Inflammatory macrophage treated with lipopolysaccharide for 1 hour (primary cell): Measurements from ENCODE around the gene DNAH10.

Experiments
- DNase-seq, 2 donors: peaks; one replicate each; pipeline ENCODE4 v3.0.0-alpha.2; 2020 to 2022

The DNAH10 gene

GRCh38 chr12:123889848-123890535 is 127.9 kb downstream of the DNAH10 start:
- no peak for DNase-seq

GRCh38 chr12:123890536-123890902 is 128.4 kb downstream of the DNAH10 start:
- DNase-seq, result no peak

GRCh38 chr12:123891011-123891410 is 128.9 kb downstream of the DNAH10 start:
- DNase-seq, result no peak

- DNase-seq, result peak in 1 of 2 donors; percentile 7
These were observed 129.5 kb downstream of the DNAH10 start for GRCh38 chr12:123891516-123892179.

GRCh38 chr12:123892180-123892559 is 130.1 kb downstream of the DNAH10 start:
- no peak for DNase-seq

- DNase-seq, result no peak
These were observed 130.8 kb downstream of the DNAH10 start for GRCh38 chr12:123892853-123893252.

GRCh38 chr12:123893276-123893675 is 131.2 kb downstream of the DNAH10 start:
- DNase-seq, result no peak

- no peak for DNase-seq
These were observed 132.8 kb downstream of the DNAH10 start for GRCh38 chr12:123894823-123895345.

- DNase-seq, result no peak
These were observed 133.3 kb downstream of the DNAH10 start for GRCh38 chr12:123895451-123895850.

- no peak for DNase-seq
These were observed 134.7 kb downstream of the DNAH10 start for GRCh38 chr12:123896767-123897166.

GRCh38 chr12:123897221-123897620 is 135.1 kb downstream of the DNAH10 start:
- no peak for DNase-seq

- DNase-seq, result no peak
These were observed 136.6 kb downstream of the DNAH10 start for GRCh38 chr12:123898673-123899072.

- no peak for DNase-seq
These were observed 137.3 kb downstream of the DNAH10 start for GRCh38 chr12:123899368-123899767.

GRCh38 chr12:123900871-123901376 is 138.8 kb downstream of the DNAH10 start:
- peak in 1 of 2 donors; percentile 24 for DNase-seq

GRCh38 chr12:123902821-123903220 is 140.7 kb downstream of the DNAH10 start:
- no peak for DNase-seq

- DNase-seq, result no peak
These were observed 141.4 kb downstream of the DNAH10 start for GRCh38 chr12:123903301-123904065.

- DNase-seq, result peak; percentile 35 to 83
These were observed 143.3 kb downstream of the DNAH10 start for GRCh38 chr12:123905319-123905925.

- no peak for DNase-seq
These were observed 144.8 kb downstream of the DNAH10 start for GRCh38 chr12:123906711-123907420.

GRCh38 chr12:123907726-123908476 is 145.8 kb downstream of the DNAH10 start:
- DNase-seq, result peak; percentile 9 to 17

GRCh38 chr12:123908884-123909725 is 147.0 kb downstream of the DNAH10 start:
- DNase-seq, result no peak

GRCh38 chr12:123910057-123910456 is 148.0 kb downstream of the DNAH10 start:
- DNase-seq, result no peak
